ENCODE data around the gene GPR3. TPM values are rescaled to one million over a fixed set of nuclear protein-coding genes. Genes with fewer than 3 reads are reported as not detected.
A peak's percentile ranks its signal among the peaks of the same experiment; 100 is the strongest.
"Not testable (repeated sequence)": the region's sequence is repeated elsewhere in the genome, so short reads cannot be mapped to it uniquely, and the experiment has no call there.

Gene GPR3
- polyA plus RNA-seq, 3 donors, result 0.97 to 1.3 (median 1.1) TPM

- DNase-seq (ENCODE audit: extremely low read depth in 1 of 11, low read depth in 9 of 11, low spot score in 4 of 11), result no peak
These were observed 20.1 kb downstream of the GPR3 start for GRCh38 chr1:27412502-27412901.

GRCh38 chr1:27413004-27413403 is 20.6 kb downstream of the GPR3 start:
- no peak for DNase-seq (ENCODE audit: extremely low read depth in 1 of 11, low read depth in 9 of 11, low spot score in 4 of 11)

- DNase-seq (ENCODE audit: extremely low read depth in 1 of 11, low read depth in 9 of 11, low spot score in 4 of 11), result no peak
These were observed 21.7 kb downstream of the GPR3 start for GRCh38 chr1:27414091-27414490.

- DNase-seq (ENCODE audit: extremely low read depth in 1 of 11, low read depth in 9 of 11, low spot score in 4 of 11), result no peak
These were observed 24.1 kb downstream of the GPR3 start for GRCh38 chr1:27416387-27417111.

- DNase-seq (ENCODE audit: extremely low read depth in 1 of 11, low read depth in 9 of 11, low spot score in 4 of 11), result no peak
These were observed 25.3 kb downstream of the GPR3 start for GRCh38 chr1:27417713-27418112.

- peak in 6 of 11 donors; percentile 40 to 73 (median 56) for DNase-seq (ENCODE audit: extremely low read depth in 1 of 11, low read depth in 9 of 11, low spot score in 4 of 11)
These were observed 26.1 kb downstream of the GPR3 start for GRCh38 chr1:27418326-27419185.

GRCh38 chr1:27423709-27424108 is 31.3 kb downstream of the GPR3 start:
- no peak for DNase-seq (ENCODE audit: extremely low read depth in 1 of 11, low read depth in 9 of 11, low spot score in 4 of 11)

- DNase-seq (ENCODE audit: extremely low read depth in 1 of 11, low read depth in 9 of 11, low spot score in 4 of 11), result no peak
These were observed 34.9 kb downstream of the GPR3 start for GRCh38 chr1:27427329-27427728.

GRCh38 chr1:27427816-27428315 is 35.4 kb downstream of the GPR3 start:
- no peak for DNase-seq (ENCODE audit: extremely low read depth in 1 of 11, low read depth in 9 of 11, low spot score in 4 of 11)

- DNase-seq (ENCODE audit: extremely low read depth in 1 of 11, low read depth in 9 of 11, low spot score in 4 of 11), result peak in 3 of 11 donors; percentile 45 to 54 (median 51)
These were observed 36.0 kb downstream of the GPR3 start for GRCh38 chr1:27428316-27429028.

GRCh38 chr1:27429029-27429425 is 36.6 kb downstream of the GPR3 start:
- DNase-seq (ENCODE audit: extremely low read depth in 1 of 11, low read depth in 9 of 11, low spot score in 4 of 11), result no peak

GRCh38 chr1:27430903-27431600 is 38.6 kb downstream of the GPR3 start:
- no peak for DNase-seq (ENCODE audit: extremely low read depth in 1 of 11, low read depth in 9 of 11, low spot score in 4 of 11)

- no peak for DNase-seq (ENCODE audit: extremely low read depth in 1 of 11, low read depth in 9 of 11, low spot score in 4 of 11)
These were observed 39.1 kb downstream of the GPR3 start for GRCh38 chr1:27431601-27431940.

GRCh38 chr1:27432725-27433124 is 40.3 kb downstream of the GPR3 start:
- DNase-seq (ENCODE audit: extremely low read depth in 1 of 11, low read depth in 9 of 11, low spot score in 4 of 11), result not testable (repeated sequence)

GRCh38 chr1:27433706-27434105 is 41.3 kb downstream of the GPR3 start:
- no peak for DNase-seq (ENCODE audit: extremely low read depth in 1 of 11, low read depth in 9 of 11, low spot score in 4 of 11)

- DNase-seq (ENCODE audit: extremely low read depth in 1 of 11, low read depth in 9 of 11, low spot score in 4 of 11), result no peak
These were observed 43.3 kb downstream of the GPR3 start for GRCh38 chr1:27435566-27436203.

GRCh38 chr1:27436204-27437159 is 44.1 kb downstream of the GPR3 start:
- DNase-seq (ENCODE audit: extremely low read depth in 1 of 11, low read depth in 9 of 11, low spot score in 4 of 11), result peak in 1 of 11 donors; percentile 27
